Spleen (tissue), 11 donors: ENCODE measurements around the gene PLXNB2. TPM values are rescaled to one million over a fixed set of nuclear protein-coding genes. Genes with fewer than 3 reads are reported as not detected.

ENCODE experiments used
- DNase-seq: peaks from one replicate; pipeline ENCODE4 v3.0.0-alpha.2; 2020
- H3K27ac ChIP-seq, 8 donors: fragments of 200-600 bp; sonication (generic) in 7 of 8; 1 replicate in 4 of 8; 2 replicates in 4 of 8; pipeline versions ENCODE4 v1.5.0 to v1.8.0; 2016 to 2021; ENCODE audit warnings: inconsistent platforms in 4 of 8, mild to moderate bottlenecking in 4 of 8, moderate library complexity in 1 of 8
- H3K27me3 ChIP-seq, 7 donors: fragments of 200-600 bp; sonication (generic) in 6 of 7; replicated peaks in 1 of 7; 1 replicate in 4 of 7; 2 replicates in 3 of 7; pipeline versions ENCODE4 v1.5.0 to v1.8.0; 2016 to 2021; ENCODE audit warnings: inconsistent platforms in 3 of 7, mild to moderate bottlenecking in 1 of 7
- H3K36me3 ChIP-seq, 6 donors: fragments of 200-600 bp; sonication (generic) in 5 of 6; 1 replicate in 4 of 6; 2 replicates in 2 of 6; pipeline versions ENCODE4 v1.5.0 to v1.8.0; 2016 to 2021; ENCODE audit warnings: inconsistent platforms in 2 of 6
- H3K4me1 ChIP-seq, 6 donors: fragments of 200-600 bp; sonication (generic) in 5 of 6; 1 replicate in 3 of 6; 2 replicates in 3 of 6; pipeline versions ENCODE4 v1.5.0 to v1.8.0; 2016 to 2021; ENCODE audit warnings: inconsistent platforms in 3 of 6
- H3K4me3 ChIP-seq, 8 donors: fragments of 200-600 bp; sonication (generic) in 7 of 8; 1 replicate in 4 of 8; 2 replicates in 4 of 8; pipeline versions ENCODE4 v1.5.0 to v1.8.0; 2016 to 2021; ENCODE audit warnings: inconsistent platforms in 4 of 8, mild to moderate bottlenecking in 4 of 8, moderate library complexity in 2 of 8
- H3K9me3 ChIP-seq, 8 donors: fragments of 200-600 bp; sonication (generic) in 7 of 8; 1 replicate in 4 of 8; 2 replicates in 4 of 8; pipeline versions ENCODE4 v1.5.0 to v1.8.0; 2016 to 2021; ENCODE audit warnings: inconsistent platforms in 4 of 8
- CTCF ChIP-seq, 11 experiments: fragments of 200-600 bp in 7 of 11; fragments of 450-650 bp in 4 of 11; sonication (generic) in 4 of 11; IDR thresholded peaks in 8 of 11; conservative IDR thresholded peaks in 3 of 11; 1 replicate in 7 of 11; 2 replicates in 4 of 11; pipeline versions ENCODE4 v1.4.0 to v1.8.0; 2016 to 2021; ENCODE audit warnings: antibody characterized with exemption in 11 of 11, inconsistent platforms in 4 of 11, mild to moderate bottlenecking in 1 of 11
- POLR2A ChIP-seq, 3 donors: fragments of 450-650 bp; IDR thresholded peaks; one replicate each; pipeline ENCODE4 v1.5.1; 2017; ENCODE audit warnings: antibody characterized with exemption in 3 of 3, mild to moderate bottlenecking in 1 of 3
- POLR2AphosphoS5 ChIP-seq, 3 donors: sonication (generic); formaldehyde crosslinking; IDR thresholded peaks; one replicate each; pipeline ENCODE4 v1.5.1; 2017; ENCODE audit warnings: antibody characterized with exemption in 3 of 3
- whole genome bisulfite sequencing, 5 donors: extraction: QIAGEN DNeasy Blood & Tissue Kit in 3 of 5; methylation state at CpG; one replicate each; pipeline versions ENCODE4 v1.1.5 to v1.1.7; 2013 to 2018; 5-methylcytosine and 5-hydroxymethylcytosine counted together
- intact Hi-C: fragments of 100-400 bp; cut with DNase I; formaldehyde crosslinking; loops from one replicate; pipeline ENCODE4 v1.15.0; 2023; ENCODE audit warnings: low total_unique reads
- polyA plus RNA-seq, 3 donors: library from polyadenylated mRNA; stranded (reverse); fragments of 200-250 nt; gene quantifications; one replicate each; pipeline ENCODE4 v1.2.1, GENCODE V29; 2013
- total RNA-seq, 7 donors: library from RNA; depleted of rRNA in 3 of 7; stranded (reverse); fragments of >200 nt in 3 of 7; fragmentation: NEBNext Ultra II Directional in 4 of 7; extraction: Animal tissue kit (Norgen Biotek cat#: 25700) in 4 of 7; gene quantifications; one replicate each; pipeline versions ENCODE4 v1.1.0 to v1.2.1, GENCODE V29; 2016 to 2021
- donor health status: healthy with polysubstance abuse.
- donor health status: DM: no; HTN: no; CAD: no; lungs with moderate emphysema.
- donor health status: DM: no; HTN: no; CAD: no.
- donor health status: Bipolar disorder and iron deficiency.
- donor health status: healthy.
- donor health status: DM: no; HTN: no; CAD: no.
- donor health status: DM: yes; HTN: yes; CAD: no.

PLXNB2 gene
- total and polyA plus RNA-seq, 10 donors: 41.9 to 382 (median 242) TPM

- H3K27ac ChIP-seq: no peak overlapping the region
- H3K27me3 ChIP-seq: peaks cover 0 to 81% (median 22%) of the 10 kb centered on the region in 7 donors
- peaks cover 8 to 61% (median 42%) of the 10 kb centered on the region in 6 donors for H3K4me1 ChIP-seq
- H3K9me3 ChIP-seq: peaks cover 0 to 8% (median 0%) of the 10 kb centered on the region in 8 donors
- DNase-seq: no peak
- 78 to 89% (median 83%) methylated on average over 12 to 15 of the region's 15 CpGs for WGBS, 5 donors
- H3K36me3 ChIP-seq: peaks cover 0 to 5% (median 0%) of the 10 kb centered on the region in 6 donors
- no peak overlapping the region for H3K4me3 ChIP-seq
- TF ChIP-seq POLR2A (IDR thresholded peaks at IDR 0.05) (no peak), CTCF (IDR thresholded peaks at IDR 0.05 in 8 of 11, conservative IDR thresholded peaks at IDR 0.05 in 3 of 11) (no peak), POLR2AphosphoS5 (IDR thresholded peaks at IDR 0.05) (no peak)
- intact Hi-C loops: no loop called here
Measured at GRCh38 chr22:50264946-50265669, 42.3 kb downstream of the PLXNB2 start.

DNA sequence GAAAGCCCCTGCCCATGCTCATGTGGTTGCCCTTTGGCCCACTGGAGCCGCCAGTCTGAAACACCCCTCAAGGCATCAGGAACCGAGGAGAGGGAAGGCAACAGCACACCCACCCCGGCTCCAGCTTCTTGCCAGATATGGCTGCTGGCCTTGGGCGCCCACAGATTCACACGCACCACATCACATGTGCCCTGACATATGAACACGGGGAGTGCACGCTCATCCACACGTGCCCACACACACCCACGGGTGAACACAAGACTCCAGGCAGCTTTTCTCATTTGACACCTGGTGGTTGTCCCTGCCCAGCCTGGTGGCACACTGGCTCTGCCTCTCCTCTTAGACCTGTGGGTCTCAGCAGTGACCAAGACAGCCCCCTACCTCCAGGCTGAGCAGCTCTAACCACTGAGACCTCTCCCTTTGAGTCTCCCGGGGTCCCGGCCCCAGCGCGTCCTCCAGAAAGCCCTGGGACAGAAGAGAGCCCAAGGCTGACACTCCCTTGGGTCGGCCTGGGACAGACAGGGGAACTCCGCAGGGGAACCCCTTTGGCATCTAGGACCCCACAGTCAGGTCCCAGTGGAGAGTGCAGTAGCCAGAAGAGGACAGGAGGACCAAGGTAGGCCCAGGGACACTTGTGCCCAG is 43.2 kb downstream of the PLXNB2 start:
- Histone ChIP-seq H3K4me3 (no peak overlapping the region), H3K27ac (no peak overlapping the region), H3K36me3 (peaks cover 0 to 5% (median 0%) of the 10 kb centered on the region in 6 donors), H3K27me3 (peaks cover 0 to 81% (median 23%) of the 10 kb centered on the region in 7 donors), H3K4me1 (peaks cover 8 to 53% (median 33%) of the 10 kb centered on the region in 6 donors), H3K9me3 (peaks cover 0 to 8% (median 0%) of the 10 kb centered on the region in 8 donors)
- DNase-seq: no peak
- intact Hi-C loops: no loop called here
- TF ChIP-seq CTCF (IDR thresholded peaks at IDR 0.05 in 8 of 11, conservative IDR thresholded peaks at IDR 0.05 in 3 of 11) (no peak), POLR2A (IDR thresholded peaks at IDR 0.05) (no peak), POLR2AphosphoS5 (IDR thresholded peaks at IDR 0.05) (no peak)
- WGBS, 5 donors: 70 to 93% (median 84%) methylated on average over 9 to 15 of the region's 15 CpGs

- DNase-seq: no peak
- intact Hi-C loops: no loop called here
- WGBS, 5 donors: 61 to 75% (median 66%) methylated on average over 8 to 9 of the region's 9 CpGs
- no peak for TF ChIP-seq POLR2A (IDR thresholded peaks at IDR 0.05)
- peak in 1 of 3 donors; percentile 8 for TF ChIP-seq POLR2AphosphoS5 (IDR thresholded peaks at IDR 0.05)
- no peak for TF ChIP-seq CTCF (IDR thresholded peaks at IDR 0.05 in 8 of 11, conservative IDR thresholded peaks at IDR 0.05 in 3 of 11)
- H3K36me3 ChIP-seq: peaks cover 0 to 5% (median 0%) of the 10 kb centered on the region in 6 donors
- H3K4me3 ChIP-seq: no peak overlapping the region
- H3K27me3 ChIP-seq: peaks cover 0 to 81% (median 23%) of the 10 kb centered on the region in 7 donors
- no peak overlapping the region for H3K27ac ChIP-seq
- H3K4me1 ChIP-seq: peaks cover 8 to 41% (median 27%) of the 10 kb centered on the region in 6 donors
- peaks cover 0 to 8% (median 0%) of the 10 kb centered on the region in 8 donors for H3K9me3 ChIP-seq
Measured at GRCh38 chr22:50262973-50263617, 44.4 kb downstream of the PLXNB2 start.
